Measurements from ENCODE around the gene NHEJ1. TPM values are rescaled to one million over a fixed set of nuclear protein-coding genes. Genes with fewer than 3 reads are reported as not detected.

NHEJ1 gene
- total RNA-seq, 1 experiment from 2014 or later, result 22.3 TPM

DNA sequence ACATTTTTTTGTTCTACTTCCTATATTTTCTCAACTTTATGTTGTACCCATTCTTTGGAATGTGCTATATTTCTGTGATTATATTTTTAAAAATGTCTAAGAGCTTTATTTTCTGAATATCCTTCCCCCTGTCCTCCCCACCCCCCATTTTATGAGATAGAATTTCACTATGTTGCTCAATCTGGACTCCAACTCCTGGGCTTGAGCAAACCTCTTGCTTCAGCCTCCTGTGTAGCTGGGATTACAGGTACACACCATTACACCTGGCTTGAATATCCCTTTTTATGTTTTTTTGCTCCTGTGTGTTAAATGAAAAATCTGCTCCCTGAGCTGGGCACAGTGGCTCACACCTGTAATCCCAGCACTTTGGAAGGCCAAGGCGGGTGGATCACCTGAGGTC, 36.8 kb upstream of the NHEJ1 start (continued):
- TF ChIP-seq ZNF423 (CRISPR knock-in tag; IDR thresholded peaks at IDR 0.05), result no peak
- TF ChIP-seq SMAD4 (CRISPR knock-in tag; IDR thresholded peaks at IDR 0.05), result no peak
- no peak for TF ChIP-seq FOXP4 (CRISPR knock-in tag; IDR thresholded peaks at IDR 0.05)
- TF ChIP-seq ATF3 (CRISPR knock-in tag; conservative IDR thresholded peaks at IDR 0.05), result no peak
- no peak for TF ChIP-seq GRHL2 (CRISPR knock-in tag; IDR thresholded peaks at IDR 0.05; ENCODE audit: insufficient replicate concordance, severe bottlenecking)

GRCh38 chr2:219186754-219187456, 26.3 kb upstream of the NHEJ1 start:
- CTCF ChIA-PET, result no interaction called here
- no peaks in the 10 kb centered on the region for H3K9me3 Mint-ChIP-seq
- no peaks in the 10 kb centered on the region for H3K4me1 Mint-ChIP-seq
- no peak overlapping the region; the same call in 1 of the 2 replicates for H3K27ac Mint-ChIP-seq
- TF ChIP-seq ZNF317 (CRISPR knock-in tag; IDR thresholded peaks at IDR 0.05; ENCODE audit: borderline replicate concordance, low read depth) (no peak), TP53 (CRISPR knock-in tag; IDR thresholded peaks at IDR 0.05) (no peak), JAZF1 (CRISPR knock-in tag; IDR thresholded peaks at IDR 0.05) (no peak), ZNF671 (CRISPR knock-in tag; IDR thresholded peaks at IDR 0.05) (no peak)
- TF ChIP-seq, protein P1, sequence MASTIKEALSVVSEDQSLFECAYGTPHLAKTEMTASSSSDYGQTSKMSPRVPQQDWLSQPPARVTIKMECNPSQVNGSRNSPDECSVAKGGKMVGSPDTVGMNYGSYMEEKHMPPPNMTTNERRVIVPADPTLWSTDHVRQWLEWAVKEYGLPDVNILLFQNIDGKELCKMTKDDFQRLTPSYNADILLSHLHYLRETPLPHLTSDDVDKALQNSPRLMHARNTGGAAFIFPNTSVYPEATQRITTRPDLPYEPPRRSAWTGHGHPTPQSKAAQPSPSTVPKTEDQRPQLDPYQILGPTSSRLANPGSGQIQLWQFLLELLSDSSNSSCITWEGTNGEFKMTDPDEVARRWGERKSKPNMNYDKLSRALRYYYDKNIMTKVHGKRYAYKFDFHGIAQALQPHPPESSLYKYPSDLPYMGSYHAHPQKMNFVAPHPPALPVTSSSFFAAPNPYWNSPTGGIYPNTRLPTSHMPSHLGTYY (CRISPR knock-in tag; IDR thresholded peaks at IDR 0.05), result no peak
- POLR2A ChIA-PET, result no interaction called here
- peaks cover 3% of the 10 kb centered on the region; the same call in 1 of the 2 replicates for H3K27me3 Mint-ChIP-seq (ENCODE audit: low read depth)
- no peak for DNase-seq (ENCODE audit: low spot score)
- no peak overlapping the region for H3K4me3 Mint-ChIP-seq
- no peak for ATAC-seq
- peaks cover 13% of the 10 kb centered on the region; the same call in 1 of the 2 replicates for H3K36me3 Mint-ChIP-seq

DNA sequence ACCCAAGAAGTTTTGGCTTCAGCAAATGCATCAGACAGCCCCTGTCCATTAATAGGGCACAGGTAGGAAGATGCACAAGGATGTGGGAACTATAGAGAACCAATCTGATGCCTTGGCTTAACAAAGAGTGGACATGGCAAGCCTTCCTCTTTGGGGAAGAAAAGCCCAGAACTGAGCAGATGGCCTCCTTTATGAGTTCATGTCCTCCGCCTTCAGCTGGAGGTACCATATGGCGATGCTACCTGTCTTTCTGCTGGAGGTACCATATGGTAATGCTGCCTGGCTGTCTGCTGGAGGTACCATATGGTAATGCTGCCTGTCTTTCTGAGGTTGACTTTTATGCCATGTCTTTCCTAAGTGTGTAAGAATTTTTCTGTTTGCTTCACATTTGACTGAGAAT, 23.5 kb upstream of the NHEJ1 start:
- Mint-ChIP-seq H3K4me3 (no peak overlapping the region), H3K36me3 (peaks cover 27% of the 10 kb centered on the region), H3K4me1 (peaks cover 3% of the 10 kb centered on the region), H3K27me3 (ENCODE audit: low read depth) (no peaks in the 10 kb centered on the region), H3K9me3 (no peaks in the 10 kb centered on the region), H3K27ac (no peak overlapping the region)
- POLR2A ChIA-PET, result no interaction called here
- ATAC-seq (no peak), DNase-seq (ENCODE audit: low spot score) (no peak)
- TF ChIP-seq GTF2I (CRISPR knock-in tag; conservative IDR thresholded peaks at IDR 0.05), result no peak
- TF ChIP-seq CREM (CRISPR knock-in tag; IDR thresholded peaks at IDR 0.05), result no peak
- CTCF ChIA-PET, result no interaction called here

DNA sequence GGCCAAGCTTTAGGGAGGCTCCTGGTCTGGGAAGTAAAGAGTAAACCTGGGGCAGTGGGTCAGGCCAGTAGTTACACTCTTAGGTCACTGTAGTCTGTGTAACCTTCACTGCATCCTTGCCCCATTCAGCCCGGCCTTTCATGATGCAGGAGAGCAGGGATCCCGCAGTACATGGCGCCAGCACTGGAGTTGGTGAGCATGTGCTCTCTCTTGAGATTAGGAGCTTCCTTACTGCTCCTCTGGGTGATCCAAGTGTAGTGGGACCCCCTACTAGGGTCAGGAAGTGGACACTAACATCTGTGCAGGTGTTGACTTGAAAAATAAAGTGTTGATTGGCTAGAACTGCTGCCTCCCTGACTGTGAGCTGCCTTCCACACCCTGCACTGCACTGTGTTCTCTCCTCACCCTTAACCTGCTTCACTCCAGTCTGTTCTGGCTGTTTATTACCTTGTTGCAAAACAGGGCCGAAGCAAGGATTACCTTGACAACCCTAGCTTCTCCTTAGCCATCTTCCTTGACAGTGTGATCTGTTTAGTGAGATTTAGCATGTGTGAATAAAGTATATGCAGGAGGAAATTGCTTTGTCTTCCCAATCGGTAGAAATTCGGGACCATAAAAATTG, 22.6 kb upstream of the NHEJ1 start:
- H3K4me3 Mint-ChIP-seq, result no peak overlapping the region
- ChIA-PET CTCF (no interaction called here), POLR2A (no interaction called here)

More for the DNA sequence above, 22.6 kb upstream of the NHEJ1 start:
- TF ChIP-seq OVOL2 (CRISPR knock-in tag; IDR thresholded peaks at IDR 0.05; ENCODE audit: borderline replicate concordance) (no peak), ZNF423 (CRISPR knock-in tag; IDR thresholded peaks at IDR 0.05) (no peak), ZNF396 (CRISPR knock-in tag; IDR thresholded peaks at IDR 0.05; ENCODE audit: borderline replicate concordance) (no peak), TEAD1 (CRISPR knock-in tag; IDR thresholded peaks at IDR 0.05) (no peak), MAX (CRISPR knock-in tag; IDR thresholded peaks at IDR 0.05) (no peak), PRDM15 (CRISPR knock-in tag; IDR thresholded peaks at IDR 0.05) (no peak), ZNF317 (CRISPR knock-in tag; IDR thresholded peaks at IDR 0.05; ENCODE audit: borderline replicate concordance, low read depth) (no peak), CREB1 (CRISPR knock-in tag; IDR thresholded peaks at IDR 0.05) (no peak), RORB (CRISPR knock-in tag; IDR thresholded peaks at IDR 0.05) (no peak)
- TF ChIP-seq, protein P2, sequence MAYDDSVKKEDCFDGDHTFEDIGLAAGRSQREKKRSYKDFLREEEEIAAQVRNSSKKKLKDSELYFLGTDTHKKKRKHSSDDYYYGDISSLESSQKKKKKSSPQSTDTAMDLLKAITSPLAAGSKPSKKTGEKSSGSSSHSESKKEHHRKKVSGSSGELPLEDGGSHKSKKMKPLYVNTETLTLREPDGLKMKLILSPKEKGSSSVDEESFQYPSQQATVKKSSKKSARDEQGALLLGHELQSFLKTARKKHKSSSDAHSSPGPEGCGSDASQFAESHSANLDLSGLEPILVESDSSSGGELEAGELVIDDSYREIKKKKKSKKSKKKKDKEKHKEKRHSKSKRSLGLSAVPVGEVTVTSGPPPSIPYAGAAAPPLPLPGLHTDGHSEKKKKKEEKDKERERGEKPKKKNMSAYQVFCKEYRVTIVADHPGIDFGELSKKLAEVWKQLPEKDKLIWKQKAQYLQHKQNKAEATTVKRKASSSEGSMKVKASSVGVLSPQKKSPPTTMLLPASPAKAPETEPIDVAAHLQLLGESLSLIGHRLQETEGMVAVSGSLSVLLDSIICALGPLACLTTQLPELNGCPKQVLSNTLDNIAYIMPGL (CRISPR knock-in tag; IDR thresholded peaks at IDR 0.05), result no peak
- DNase-seq (ENCODE audit: low spot score), result no peak
- no peaks in the 10 kb centered on the region for H3K9me3 Mint-ChIP-seq
- peaks cover 7% of the 10 kb centered on the region for H3K4me1 Mint-ChIP-seq
- no peaks in the 10 kb centered on the region for H3K27me3 Mint-ChIP-seq (ENCODE audit: low read depth)
- no peak overlapping the region for H3K27ac Mint-ChIP-seq
- peaks cover 27% of the 10 kb centered on the region for H3K36me3 Mint-ChIP-seq
- no peak for ATAC-seq
